GM12801 (cell line): ENCODE measurements around the gene FGFR3.

Source experiments
- CTCF ChIP-seq: IDR thresholded peaks from one replicate; pipeline ENCODE4 v1.5.1; 2011; ENCODE audit warnings: control low read depth; ENCODE audit not compliant: insufficient read length; ENCODE audit errors: extremely low read depth

Gene FGFR3

GRCh38 chr4:1808396-1808795 is 15.3 kb downstream of the FGFR3 start:
- TF ChIP-seq CTCF: no peak

- no peak for TF ChIP-seq CTCF
These were observed 16.0 kb downstream of the FGFR3 start for GRCh38 chr4:1808851-1809753.

GRCh38 chr4:1809754-1810502 is 16.8 kb downstream of the FGFR3 start:
- TF ChIP-seq CTCF: no peak

- no peak for TF ChIP-seq CTCF
These were observed 17.7 kb downstream of the FGFR3 start for GRCh38 chr4:1810765-1811164.

GRCh38 chr4:1812720-1813119 is 19.6 kb downstream of the FGFR3 start:
- TF ChIP-seq CTCF: no peak

DNA sequence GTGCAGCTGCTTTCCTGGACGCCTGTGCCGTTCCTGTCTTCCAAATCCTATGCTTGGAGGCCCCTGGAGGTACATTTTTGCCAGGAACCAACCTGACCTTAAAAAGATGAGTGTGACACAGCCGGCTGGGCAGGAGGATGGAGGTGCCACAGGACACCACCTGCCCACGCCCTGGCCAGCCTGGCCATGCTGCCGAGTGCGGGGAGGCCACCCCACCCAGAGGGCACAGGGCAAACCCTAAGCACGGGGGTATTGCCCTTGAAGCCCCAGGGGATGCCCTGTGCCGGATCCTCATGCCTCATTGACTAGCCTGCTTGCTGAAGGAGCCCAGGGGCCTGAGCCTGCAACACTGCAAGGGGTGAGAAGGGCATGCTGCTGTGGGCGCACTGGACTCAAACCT is 20.1 kb downstream of the FGFR3 start:
- TF ChIP-seq CTCF: no peak

DNA sequence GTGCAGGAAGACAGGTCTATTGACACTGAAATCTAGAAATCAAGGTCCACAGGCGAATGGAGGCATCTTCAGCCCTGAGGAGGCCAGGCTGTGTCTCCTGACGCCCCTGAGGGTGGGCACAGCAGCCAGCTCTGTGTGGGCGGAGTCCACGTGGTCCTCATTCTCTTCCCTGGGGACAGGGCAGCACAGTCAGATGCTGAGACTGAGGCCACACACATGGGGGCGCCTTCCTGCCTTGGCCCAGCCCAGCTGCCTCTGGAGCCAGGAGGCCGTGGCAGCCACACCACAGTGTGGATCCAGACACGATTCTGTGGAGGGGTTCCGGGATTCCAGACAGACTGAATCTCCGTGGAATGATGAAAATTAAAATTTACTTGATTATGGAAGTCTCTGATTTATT is 20.8 kb downstream of the FGFR3 start:
- TF ChIP-seq CTCF: no peak
